Thyroid gland (tissue), 4 donors: ENCODE measurements around the gene PTPA.

Experiments used
- POLR2A ChIP-seq, 2 donors: fragments of 450-650 bp; IDR thresholded peaks; one replicate each; pipeline ENCODE4 v1.6.1; 2017; ENCODE audit warnings: antibody characterized with exemption in 2 of 2, mild to moderate bottlenecking in 2 of 2, moderate library complexity in 1 of 2
- TF ChIP-seq, protein P1 (sequence below), 6 experiments: fragments of 200-600 bp in 3 of 6; fragments of 450-650 bp in 3 of 6; sonication (generic) in 3 of 6; IDR thresholded peaks; one replicate each; pipeline ENCODE4 v1.5.1; 2016 to 2019; ENCODE audit warnings: antibody characterized with exemption in 6 of 6, mild to moderate bottlenecking in 2 of 6, inconsistent platforms in 1 of 6, moderate library complexity in 1 of 6

DNA sequence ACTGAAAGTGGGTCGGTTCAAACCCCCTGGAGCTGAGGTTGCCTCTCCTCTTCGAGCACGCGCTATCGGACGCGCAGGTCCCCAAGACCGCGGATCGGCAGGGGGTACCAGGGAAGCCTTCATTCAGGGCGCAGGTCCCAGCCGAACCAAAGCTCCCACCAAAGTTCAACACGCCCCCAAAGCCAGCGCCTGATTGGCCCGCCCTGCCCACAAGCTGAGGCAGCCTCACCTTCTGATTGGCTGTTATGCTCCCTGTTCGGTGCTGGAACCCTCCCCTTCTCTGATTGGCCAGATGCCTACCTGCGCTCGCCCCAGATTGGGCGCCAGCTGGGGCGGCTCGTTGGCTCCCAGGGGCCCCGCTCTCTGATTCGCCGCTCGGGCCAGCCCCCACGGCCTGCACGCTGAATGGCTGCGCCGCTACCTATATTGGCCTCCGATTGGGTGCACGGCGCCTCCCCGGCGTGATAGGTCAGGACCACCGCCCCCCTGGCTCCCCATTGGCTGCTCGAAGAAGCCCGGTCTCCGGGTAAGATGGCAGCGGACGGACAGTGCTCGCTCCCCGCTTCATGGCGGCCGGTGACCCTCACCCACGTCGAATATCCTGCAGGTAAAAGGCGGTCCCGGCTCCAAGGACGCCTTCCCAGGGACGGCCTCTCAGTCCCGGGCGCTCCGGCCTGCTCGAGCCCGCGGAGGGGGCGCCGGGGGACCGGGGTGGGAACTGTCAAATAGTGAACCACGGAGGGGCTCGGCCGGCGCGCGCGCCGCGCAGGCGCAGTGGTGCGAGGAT is 30.4 kb upstream of the PTPA start, which contains the start of gene DOLPP1:
- TF ChIP-seq, protein P1, sequence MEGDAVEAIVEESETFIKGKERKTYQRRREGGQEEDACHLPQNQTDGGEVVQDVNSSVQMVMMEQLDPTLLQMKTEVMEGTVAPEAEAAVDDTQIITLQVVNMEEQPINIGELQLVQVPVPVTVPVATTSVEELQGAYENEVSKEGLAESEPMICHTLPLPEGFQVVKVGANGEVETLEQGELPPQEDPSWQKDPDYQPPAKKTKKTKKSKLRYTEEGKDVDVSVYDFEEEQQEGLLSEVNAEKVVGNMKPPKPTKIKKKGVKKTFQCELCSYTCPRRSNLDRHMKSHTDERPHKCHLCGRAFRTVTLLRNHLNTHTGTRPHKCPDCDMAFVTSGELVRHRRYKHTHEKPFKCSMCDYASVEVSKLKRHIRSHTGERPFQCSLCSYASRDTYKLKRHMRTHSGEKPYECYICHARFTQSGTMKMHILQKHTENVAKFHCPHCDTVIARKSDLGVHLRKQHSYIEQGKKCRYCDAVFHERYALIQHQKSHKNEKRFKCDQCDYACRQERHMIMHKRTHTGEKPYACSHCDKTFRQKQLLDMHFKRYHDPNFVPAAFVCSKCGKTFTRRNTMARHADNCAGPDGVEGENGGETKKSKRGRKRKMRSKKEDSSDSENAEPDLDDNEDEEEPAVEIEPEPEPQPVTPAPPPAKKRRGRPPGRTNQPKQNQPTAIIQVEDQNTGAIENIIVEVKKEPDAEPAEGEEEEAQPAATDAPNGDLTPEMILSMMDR (IDR thresholded peaks at IDR 0.05), result peak in 2 of 6 experiments; percentile 18 to 24
- peak in 1 of 2 donors; percentile 79 for TF ChIP-seq POLR2A (IDR thresholded peaks at IDR 0.05)
